HS-5 (cell line): ENCODE results near the gene NDN.
A peak's percentile ranks its signal among the peaks of the same experiment; 100 is the strongest.

Experiments
- DNase-seq: peaks from one replicate; pipeline ENCODE4 v3.0.0-alpha.2; 2012; ENCODE audit warnings: low read depth

Gene NDN

DNA sequence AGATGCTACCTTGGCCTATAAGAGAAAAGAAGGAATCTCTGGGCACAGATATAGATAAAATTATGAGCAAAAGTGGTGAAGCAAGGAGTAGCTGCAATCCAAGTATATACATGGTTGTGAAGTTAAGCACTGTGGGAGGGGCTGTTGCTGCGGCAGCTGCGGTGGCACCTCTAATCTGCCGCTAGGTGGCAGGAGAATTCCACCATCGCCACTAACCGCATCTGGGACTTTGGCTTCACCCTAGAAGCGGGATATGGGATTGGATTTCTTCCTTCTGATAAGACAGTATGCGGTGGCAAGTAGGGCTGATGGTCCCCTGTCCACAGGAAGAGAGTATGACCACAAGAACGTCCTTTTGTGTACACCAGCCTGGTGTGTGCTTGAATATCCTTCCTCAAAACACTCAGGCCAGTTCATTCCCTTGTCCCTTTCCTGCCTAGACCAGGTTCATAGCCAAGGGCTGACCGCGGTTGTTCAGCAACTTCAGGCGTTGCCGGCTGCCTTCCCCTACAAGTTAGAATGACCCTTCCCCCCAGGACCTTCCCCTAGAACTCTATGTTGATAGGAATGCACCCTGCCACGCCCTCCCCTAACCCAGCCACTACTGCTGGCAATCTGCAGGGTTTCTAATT lies 44.6 kb downstream of the NDN start:
- peak; percentile 33 for DNase-seq
